K562 (cell line): Measurements from ENCODE around the gene TMEM191B. TPM values are rescaled to one million over a fixed set of nuclear protein-coding genes. Genes with fewer than 3 reads are reported as not detected.
"Not testable (repeated sequence)": the region's sequence is repeated elsewhere in the genome, so short reads cannot be mapped to it uniquely, and the experiment has no call there.

Experiments
- ATAC-seq: fragments of 200-7000 bp; cut with Tn5 transposase; 3 replicates; pipeline ENCODE4 v1.9.1; 2020; ENCODE audit warnings: moderate library complexity
- BruUV-seq: library from RNA; stranded (reverse); fragments of 400-500 nt; replicated peaks from 2 replicates; lab custom pipeline; 2021; lab: Mats Ljungman, UMichigan
- CTCF ChIA-PET: fragments of 300-600 bp; formaldehyde crosslinking; extraction: SDS; loops from one replicate; lab custom pipeline; 2021; ENCODE audit warnings: low intra/inter-chr PET ratio; lab: Yijun Ruan, JAX
- POLR2A ChIA-PET: fragments of 300-600, 350-650 bp; sonication (Branson Sonifier 250); formaldehyde crosslinking; extraction: SDS; loops from one replicate; lab custom pipeline; 2021; ENCODE audit warnings: antibody characterized with exemption, inconsistent platforms; lab: Yijun Ruan, JAX
- DNase-seq, 4 experiments: peaks; one replicate each; pipeline versions ENCODE4 v3.0.0 to v3.0.0-alpha.2; 2011 to 2018; ENCODE audit warnings: low spot score in 3 of 4, mixed read lengths in 3 of 4; ENCODE audit errors: extremely low read depth in 1 of 4
- FAIRE-seq: peaks from 2 replicates; lab custom pipeline; 2011; peaks lifted over from hg19 to GRCh38; lab: Jason Lieb, UNC
- H2AFZ ChIP-seq: 2 replicates; pipeline ENCODE4 v1.6.0; 2011; ENCODE audit warnings: low read depth, low read length, control low read depth, inconsistent platforms
- H3K27ac ChIP-seq: fragments of 200-600 bp; 3 replicates; pipeline ENCODE4 v1.8.0; 2011; ENCODE audit warnings: low read depth, mild to moderate bottlenecking, control low read depth, inconsistent platforms, low read length, moderate library complexity, mixed read lengths; ENCODE audit errors: extremely low read depth
- H3K27me3 ChIP-seq, 2 experiments: fragments of 300-600 bp in 1 of 2; 2 replicates in 1 of 2; 3 replicates in 1 of 2; pipeline versions ENCODE4 v1.6.0 to v1.8.0; 2011; ENCODE audit warnings: inconsistent platforms in 2 of 2, low read length in 2 of 2, mild to moderate bottlenecking in 1 of 2, mixed read lengths in 1 of 2, moderate library complexity in 1 of 2; ENCODE audit not compliant: control insufficient read depth in 2 of 2, insufficient read depth in 2 of 2
- H3K36me3 ChIP-seq: fragments of 300-600 bp; 3 replicates; pipeline ENCODE4 v1.8.0; 2011; ENCODE audit warnings: mild to moderate bottlenecking, low read length, inconsistent platforms; ENCODE audit not compliant: control insufficient read depth, insufficient read depth
- H3K4me1 ChIP-seq, 2 experiments: fragments of 200-600 bp in 1 of 2; replicated peaks in 1 of 2; 2 replicates in 1 of 2; 3 replicates in 1 of 2; pipeline versions ENCODE4 v1.5.1 to v1.8.0; 2011; ENCODE audit warnings: inconsistent platforms in 2 of 2, low read length in 2 of 2, mild to moderate bottlenecking in 1 of 2, mixed read lengths in 1 of 2, moderate library complexity in 1 of 2; ENCODE audit not compliant: control insufficient read depth in 2 of 2, insufficient read depth in 2 of 2
- H3K4me2 ChIP-seq: 2 replicates; pipeline ENCODE4 v1.6.1; 2011; ENCODE audit warnings: low read length, control low read depth, inconsistent platforms, mixed read lengths; ENCODE audit not compliant: insufficient read depth
- H3K4me3 ChIP-seq: fragments of 200-600 bp; sonication (generic), shearing (Covaris generic); 2 replicates; pipeline ENCODE4 v1.5.1; 2016; ENCODE audit warnings: control low read depth, inconsistent platforms
- H3K79me2 ChIP-seq: fragments of 200-600 bp; 3 replicates; pipeline ENCODE4 v1.8.0; 2011; ENCODE audit warnings: low read length, inconsistent platforms; ENCODE audit not compliant: control insufficient read depth, insufficient read depth
- H3K9ac ChIP-seq, 2 experiments: 2 replicates each; pipeline versions ENCODE4 v1.6.0 to v1.6.1; 2011; ENCODE audit warnings: low read depth in 2 of 2, low read length in 2 of 2, control low read depth in 1 of 2, inconsistent platforms in 1 of 2, mild to moderate bottlenecking in 1 of 2, mixed read lengths in 1 of 2; ENCODE audit not compliant: insufficient read depth in 1 of 2
- H3K9me1 ChIP-seq: one replicate; pipeline ENCODE4 v1.6.0; 2011; ENCODE audit warnings: inconsistent platforms, mild to moderate bottlenecking, low read length, moderate library complexity; ENCODE audit not compliant: control insufficient read depth, insufficient read depth
- H3K9me3 ChIP-seq: replicated peaks from 2 replicates; pipeline ENCODE4 v1.5.1; 2011; ENCODE audit warnings: low read depth, low read length, inconsistent platforms; ENCODE audit not compliant: control insufficient read depth, insufficient read depth
- H4K20me1 ChIP-seq: replicated peaks from 2 replicates; pipeline ENCODE4 v1.6.1; 2011; ENCODE audit warnings: low read length, inconsistent platforms, mixed read lengths; ENCODE audit not compliant: control insufficient read depth, insufficient read depth
- WGBS: fragments of 100-300 bp; shearing (Covaris generic); methylation state at CpG from one replicate; pipeline ENCODE4 v1.1.6; 2016; ENCODE audit warnings: low coverage, mixed read lengths; ENCODE audit not compliant: insufficient coverage; ENCODE audit errors: missing lambda C conversion rate; 5-methylcytosine and 5-hydroxymethylcytosine counted together
- in situ Hi-C: fragments of 300-500 bp; cut with MboI; formaldehyde crosslinking; loops from 4 replicates; pipeline ENCODE4 v1.15.0; 2018; ENCODE audit warnings: inconsistent platforms, mixed read lengths
- intact Hi-C: fragments of 100-400 bp; cut with micrococcal nuclease; formaldehyde crosslinking; loops from 2 replicates; pipeline ENCODE4 v1.14.2; 2022
- polyA plus RNA-seq, 8 experiments: library from polyadenylated mRNA; depleted of rRNA in 4 of 8; stranded (reverse) in 5 of 8; unstranded in 3 of 8; fragments of >200 nt; fragmentation: Nextera tagmentation in 2 of 8; fragmentation: Illumina TruSeq in 1 of 8; extraction: Ambion mirVana in 2 of 8; extraction: Trizol in 1 of 8; gene quantifications; 2 replicates each; pipeline versions ENCODE4 v1.2.1 to v1.2.3, GENCODE V29; 2011 to 2014; ENCODE audit warnings: inconsistent platforms in 1 of 8, missing spikeins in 1 of 8
- total RNA-seq, 7 experiments: library from RNA; depleted of rRNA in 6 of 7; stranded (reverse); fragments of >200 nt in 6 of 7; fragmentation: Illumina TruSeq in 2 of 7; extraction: Trizol in 2 of 7; gene quantifications; 2 replicates each; pipeline versions ENCODE4 v1.2.1 to v1.2.3, GENCODE V29; 2011 to 2021; ENCODE audit warnings: low replicate concordance in 1 of 7

TMEM191B gene
- total and polyA plus RNA-seq, 9 of the 15 experiments (the other 6 are each of a cell fraction or from before 2014, with no cell fraction given) = 0.61 to 3.9 (median 0.65) TPM; not detected in 4

DNA sequence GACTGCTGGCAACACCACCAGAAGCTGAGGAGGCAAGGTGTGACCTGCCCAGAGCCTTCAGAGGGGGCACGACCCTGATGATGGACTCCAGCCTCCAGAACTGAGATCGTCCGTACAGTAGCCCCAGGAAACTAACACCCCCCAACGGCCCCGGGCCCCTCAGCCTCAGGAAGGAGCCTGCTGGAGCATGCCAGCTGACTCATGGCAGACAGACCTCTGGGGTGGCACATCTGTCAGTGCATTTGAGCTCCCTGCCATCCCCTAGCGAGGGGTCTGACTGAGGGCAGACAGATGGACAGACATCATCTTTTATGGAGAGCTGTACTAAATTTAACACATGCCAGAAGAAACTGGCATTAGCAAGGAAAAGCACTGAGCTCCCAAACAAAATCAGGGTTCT is 12.4 kb downstream of the TMEM191B start:
- H3K4me3 ChIP-seq, H3K9me1 ChIP-seq, H2AFZ ChIP-seq, H3K9ac ChIP-seq, POLR2A ChIA-PET, ATAC-seq, CTCF ChIA-PET, H4K20me1 ChIP-seq, H3K36me3 ChIP-seq, H3K27me3 ChIP-seq, intact Hi-C loops, H3K27ac ChIP-seq, FAIRE-seq, H3K4me1 ChIP-seq, H3K9me3 ChIP-seq, H3K4me2 ChIP-seq, BruUV-seq, H3K79me2 ChIP-seq: not testable (repeated sequence)
- WGBS = 86% methylated on average over 5 of the region's 6 CpGs
- peak in 2 of 4 experiments; percentile 0 to 7 for DNase-seq
- in situ Hi-C loops = loop anchor here (25.0 kb wide), 1 partner anchor 1872 kb away; no protein-coding TSS in a partner anchor

- H2AFZ ChIP-seq, POLR2A ChIA-PET, H3K27me3 ChIP-seq, H3K9me3 ChIP-seq, H3K36me3 ChIP-seq, H4K20me1 ChIP-seq, H3K79me2 ChIP-seq, ATAC-seq, H3K4me1 ChIP-seq, FAIRE-seq, H3K9me1 ChIP-seq, H3K4me2 ChIP-seq, DNase-seq, intact Hi-C loops, BruUV-seq, CTCF ChIA-PET, H3K9ac ChIP-seq, H3K4me3 ChIP-seq, H3K27ac ChIP-seq: not testable (repeated sequence)
- in situ Hi-C loops = loop anchor here (25.0 kb wide), 1 partner anchor 1869 kb away; no protein-coding TSS in a partner anchor
- WGBS = no CpG with 5 or more reads among the region's 11 CpGs
Measured at GRCh38 chr22:18543400-18543799, 15.8 kb downstream of the TMEM191B start.

- H4K20me1 ChIP-seq, ATAC-seq, FAIRE-seq, CTCF ChIA-PET, H3K4me2 ChIP-seq, H3K36me3 ChIP-seq, POLR2A ChIA-PET, BruUV-seq, H3K27me3 ChIP-seq, H3K4me3 ChIP-seq, H2AFZ ChIP-seq, intact Hi-C loops, H3K27ac ChIP-seq, H3K9ac ChIP-seq, H3K4me1 ChIP-seq, DNase-seq, H3K79me2 ChIP-seq, H3K9me3 ChIP-seq, H3K9me1 ChIP-seq: not testable (repeated sequence)
- WGBS = no CpG with 5 or more reads among the region's 13 CpGs
- in situ Hi-C loops = loop anchor here (25.0 kb wide), 1 partner anchor 1868 kb away; no protein-coding TSS in a partner anchor
Measured at GRCh38 chr22:18544615-18545014, 17.0 kb downstream of the TMEM191B start.
